GM12801 (cell line): ENCODE data around the gene MKLN1.

Source experiments
- CTCF ChIP-seq: IDR thresholded peaks from one replicate; pipeline ENCODE4 v1.5.1; 2011; ENCODE audit warnings: control low read depth; ENCODE audit not compliant: insufficient read length; ENCODE audit errors: extremely low read depth

Gene MKLN1

GRCh38 chr7:131388126-131388525, 60.5 kb downstream of the MKLN1 start:
- TF ChIP-seq CTCF: no peak

GRCh38 chr7:131390275-131390674, 62.6 kb downstream of the MKLN1 start:
- TF ChIP-seq CTCF: no peak

GRCh38 chr7:131391145-131391544, 63.5 kb downstream of the MKLN1 start:
- TF ChIP-seq CTCF: no peak

- TF ChIP-seq CTCF: no peak
Observed at GRCh38 chr7:131400681-131401176, 73.1 kb downstream of the MKLN1 start.

- TF ChIP-seq CTCF: no peak
Observed at GRCh38 chr7:131401194-131401593, 73.5 kb downstream of the MKLN1 start.

GRCh38 chr7:131403322-131403721, 75.6 kb downstream of the MKLN1 start:
- TF ChIP-seq CTCF: no peak

GRCh38 chr7:131404226-131404911, 76.7 kb downstream of the MKLN1 start:
- TF ChIP-seq CTCF: no peak
